Heart right ventricle (tissue), 16 donors: ENCODE results near the gene STAT6. TPM values are rescaled to one million over a fixed set of nuclear protein-coding genes. Genes with fewer than 3 reads are reported as not detected.

Experiments used
- ATAC-seq, 8 donors: fragments of 200-7000 bp; cut with Tn5 transposase; one replicate each; pipeline ENCODE4 v1.9.1; 2020; ENCODE audit warnings: mild to moderate bottlenecking in 8 of 8, moderate library complexity in 8 of 8, moderate number of reproducible peaks in 1 of 8
- DNase-seq, 2 donors: peaks; one replicate each; pipeline ENCODE4 v3.0.0-alpha.2; 2020
- H3K27ac ChIP-seq, 10 donors: fragments of 200-600 bp; sonication (generic) in 2 of 10; one replicate each; pipeline versions ENCODE4 v1.5.0 to v1.8.0; 2020 to 2022; ENCODE audit warnings: mild to moderate bottlenecking in 3 of 10
- H3K27me3 ChIP-seq, 7 donors: fragments of 200-600 bp; one replicate each; pipeline ENCODE4 v1.8.0; 2021 to 2022; ENCODE audit warnings: mild to moderate bottlenecking in 2 of 7
- H3K36me3 ChIP-seq, 9 donors: fragments of 200-600 bp; sonication (generic) in 1 of 9; one replicate each; pipeline versions ENCODE4 v1.5.0 to v1.8.0; 2020 to 2022; ENCODE audit warnings: mild to moderate bottlenecking in 2 of 9
- H3K4me1 ChIP-seq, 9 donors: fragments of 200-600 bp; sonication (generic) in 1 of 9; one replicate each; pipeline versions ENCODE4 v1.5.0 to v1.8.0; 2020 to 2022; ENCODE audit warnings: mild to moderate bottlenecking in 4 of 9
- H3K4me3 ChIP-seq, 10 donors: fragments of 200-600 bp; sonication (generic) in 2 of 10; one replicate each; pipeline versions ENCODE4 v1.5.0 to v1.8.0; 2020 to 2022; ENCODE audit warnings: mild to moderate bottlenecking in 7 of 10, moderate library complexity in 2 of 10
- H3K9me3 ChIP-seq, 11 donors: fragments of 200-600 bp in 10 of 11; sonication (generic) in 2 of 11; one replicate each; pipeline versions ENCODE4 v1.5.0 to v1.8.0; 2013 to 2022; ENCODE audit warnings: mild to moderate bottlenecking in 2 of 11, control low read depth in 1 of 11, moderate library complexity in 1 of 11
- WGBS, 2 donors: extraction: QIAGEN DNeasy Blood & Tissue Kit; methylation state at CpG; one replicate each; pipeline ENCODE4 v1.1.7; 2013; ENCODE audit warnings: inconsistent platforms in 1 of 2; 5-methylcytosine and 5-hydroxymethylcytosine counted together
- intact Hi-C, 10 donors: fragments of 100-400 bp; cut with DNase I; formaldehyde crosslinking; loops; one replicate each; pipeline versions ENCODE4 v1.11.1 to v1.14.2; 2022
- polyA plus RNA-seq, 2 donors: library from polyadenylated mRNA; stranded (reverse); fragments of 200-250 nt; gene quantifications; one replicate each; pipeline ENCODE4 v1.2.3, GENCODE V29; 2013
- total RNA-seq, 10 donors: library from RNA; stranded (reverse); fragmentation: NEBNext Ultra II Directional in 3 of 10; extraction: Animal tissue kit (Norgen Biotek cat#: 25700) in 3 of 10; gene quantifications; one replicate each; pipeline versions ENCODE4 v1.2.1 to v1.2.4, GENCODE V29; 2021 to 2023
- TF ChIP-seq, protein P1 (sequence below), 9 donors: fragments of 200-600 bp; sonication (generic) in 2 of 9; IDR thresholded peaks; one replicate each; pipeline versions ENCODE4 v1.5.0 to v1.8.0; 2021 to 2022; ENCODE audit warnings: antibody characterized with exemption in 9 of 9, mild to moderate bottlenecking in 5 of 9, moderate library complexity in 1 of 9
- donor health status: Arrhythmogenic right ventricular cardiomyopathy.
- donor health status: ischemic (EF 13 %, LVEDD 7.1; RV severe dilation, severe dysfunction).
- donor health status: healthy with polysubstance abuse.
- donor health status: DM: no; HTN: yes; CAD: no.
- donor health status: DM: no; HTN: no; CAD: no.
- donor health status: ischemic (EF 25% LVEDD 6.9; RV normal size, moderate dysfunction).
- donor health status: ischemic (EF 25% LVEDD 5.7; RV mildly dilated, moderate dysfunction).
- donor health status: healthy.
- donor health status: DM: yes; HTN: yes; CAD: no.
- donor health status: Ischemic cardiomyopathy.
- donor health status: ischemic (EF 35%, LVEDD 5.7; RV mildly dilated, moderate dysfunction).
- donor health status: nonischemic (EF 11% LVEDD 7.7; RV severe dilation, severe dysfunction).
- donor health status: DM: yes; HTN: yes; CAD: no.
- donor health status: PGD.
- donor health status: ischemic (EF 29% LVEDD 5.4; RV normal size, mild dysfunction).
- donor health status: nonischemic (EF 23%, LVEDD 6.1; RV moderate dilation, normal function).

STAT6 gene
- total and polyA plus RNA-seq, 12 donors: 23.3 to 77.8 (median 38.0) TPM

GRCh38 chr12:57072661-57073060 is 38.5 kb downstream of the STAT6 start:
- peaks cover 0 to 52% (median 7%) of the 10 kb centered on the region in 9 donors for H3K36me3 ChIP-seq
- H3K4me3 ChIP-seq: no peak overlapping the region
- H3K27ac ChIP-seq: no peak overlapping the region
- peaks cover 0 to 16% (median 9%) of the 10 kb centered on the region in 9 donors for H3K4me1 ChIP-seq
- WGBS, 2 donors: 78 to 81% methylated on average over 2 of the region's 2 CpGs
- DNase-seq (no peak), ATAC-seq (no peak)
- no peaks in the 10 kb centered on the region for H3K27me3 ChIP-seq
- H3K9me3 ChIP-seq: no peaks in the 10 kb centered on the region
- TF ChIP-seq, protein P1, sequence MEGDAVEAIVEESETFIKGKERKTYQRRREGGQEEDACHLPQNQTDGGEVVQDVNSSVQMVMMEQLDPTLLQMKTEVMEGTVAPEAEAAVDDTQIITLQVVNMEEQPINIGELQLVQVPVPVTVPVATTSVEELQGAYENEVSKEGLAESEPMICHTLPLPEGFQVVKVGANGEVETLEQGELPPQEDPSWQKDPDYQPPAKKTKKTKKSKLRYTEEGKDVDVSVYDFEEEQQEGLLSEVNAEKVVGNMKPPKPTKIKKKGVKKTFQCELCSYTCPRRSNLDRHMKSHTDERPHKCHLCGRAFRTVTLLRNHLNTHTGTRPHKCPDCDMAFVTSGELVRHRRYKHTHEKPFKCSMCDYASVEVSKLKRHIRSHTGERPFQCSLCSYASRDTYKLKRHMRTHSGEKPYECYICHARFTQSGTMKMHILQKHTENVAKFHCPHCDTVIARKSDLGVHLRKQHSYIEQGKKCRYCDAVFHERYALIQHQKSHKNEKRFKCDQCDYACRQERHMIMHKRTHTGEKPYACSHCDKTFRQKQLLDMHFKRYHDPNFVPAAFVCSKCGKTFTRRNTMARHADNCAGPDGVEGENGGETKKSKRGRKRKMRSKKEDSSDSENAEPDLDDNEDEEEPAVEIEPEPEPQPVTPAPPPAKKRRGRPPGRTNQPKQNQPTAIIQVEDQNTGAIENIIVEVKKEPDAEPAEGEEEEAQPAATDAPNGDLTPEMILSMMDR (IDR thresholded peaks at IDR 0.05): no peak
- intact Hi-C loops: loop anchor here in 1 of 10 donors (5.0 kb wide), 1 partner anchor 110 kb away; no protein-coding TSS in a partner anchor

DNA sequence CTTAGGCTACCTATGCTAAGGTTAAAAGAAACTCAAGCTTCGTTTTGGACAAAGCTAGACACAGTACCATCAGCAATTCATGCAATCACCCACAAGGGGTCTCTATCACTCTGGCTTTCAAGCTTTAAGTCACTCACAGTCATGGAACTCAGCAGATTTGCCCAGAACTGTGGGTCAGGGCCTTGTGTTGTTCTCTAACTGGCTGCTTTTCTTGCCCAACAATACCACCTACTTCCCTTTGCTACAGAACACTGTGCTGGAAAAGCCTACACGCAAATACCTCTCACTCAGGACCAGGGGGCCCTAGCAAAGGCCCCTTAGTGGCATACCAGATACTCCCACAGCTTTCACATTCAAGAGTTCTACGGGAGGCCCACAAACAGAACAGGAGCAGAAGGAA is 41.6 kb downstream of the STAT6 start:
- intact Hi-C loops: loop anchor here (1.0 to 10.0 kb wide), 8 partner anchors 43 to 317 kb away; partner anchors contain the start of gene PRIM1 (in 2 of the 10)
- peaks cover 0 to 26% (median 6%) of the 10 kb centered on the region in 9 donors for H3K4me1 ChIP-seq
- H3K27me3 ChIP-seq: no peaks in the 10 kb centered on the region
- WGBS, 2 donors: 32 to 34% methylated on average over 3 of the region's 3 CpGs
- peak; percentile 85 to 96 (median 94) for ATAC-seq
- no peaks in the 10 kb centered on the region for H3K9me3 ChIP-seq
- H3K27ac ChIP-seq: peak overlapping the region in 9 of 10 donors; percentile 20 to 65 (median 50)
- no peak overlapping the region for H3K4me3 ChIP-seq
- peaks cover 0 to 55% (median 7%) of the 10 kb centered on the region in 9 donors for H3K36me3 ChIP-seq
- TF ChIP-seq, protein P1 (IDR thresholded peaks at IDR 0.05): peak; percentile 76 to 94 (median 86)
- DNase-seq: peak in 1 of 2 donors; percentile 76

- H3K36me3 ChIP-seq: peaks cover 0 to 60% (median 2%) of the 10 kb centered on the region in 9 donors
- WGBS, 2 donors: 81 to 85% methylated on average over 2 of the region's 2 CpGs
Observed at GRCh38 chr12:57066245-57066644, 44.9 kb downstream of the STAT6 start.

GRCh38 chr12:57063991-57064685 is 47.0 kb downstream of the STAT6 start:
- peak overlapping the region in 1 of 10 donors; percentile 10 for H3K4me3 ChIP-seq
- peaks cover 0 to 32% (median 0%) of the 10 kb centered on the region in 9 donors for H3K4me1 ChIP-seq
- peak overlapping the region in 1 of 10 donors; percentile 83 for H3K27ac ChIP-seq
- WGBS, 2 donors: 71 to 81% methylated on average over 5 of the region's 5 CpGs
- no peaks in the 10 kb centered on the region for H3K27me3 ChIP-seq
- no peak for DNase-seq
- TF ChIP-seq, protein P1 (IDR thresholded peaks at IDR 0.05): no peak
- intact Hi-C loops: loop anchor here in 8 of 10 donors (5.0 to 10.0 kb wide), 5 partner anchors 57 to 309 kb away; partner anchors contain the start of genes ZBTB39 (in 4 of the 8), HSD17B6 (in 1 of the 8) and PRIM1 (in 1 of the 8)
- ATAC-seq: no peak
- peaks cover 0 to 61% (median 0%) of the 10 kb centered on the region in 9 donors for H3K36me3 ChIP-seq
- no peaks in the 10 kb centered on the region for H3K9me3 ChIP-seq

More at GRCh38 chr12:57066245-57066644, 44.9 kb downstream of the STAT6 start:
- Histone ChIP-seq H3K4me1 (peaks cover 0 to 43% (median 6%) of the 10 kb centered on the region in 9 donors), H3K27ac (peak overlapping the region in 1 of 10 donors; percentile 29), H3K27me3 (no peaks in the 10 kb centered on the region), H3K4me3 (no peak overlapping the region), H3K9me3 (no peaks in the 10 kb centered on the region)
- no peak for DNase-seq
- TF ChIP-seq, protein P1 (IDR thresholded peaks at IDR 0.05): no peak
- intact Hi-C loops: loop anchor here in 7 of 10 donors (5.0 to 10.0 kb wide), 5 partner anchors 116 to 314 kb away; partner anchors contain the start of gene PRIM1 (in 2 of the 7)
- ATAC-seq: no peak
